ENCODE results near the gene MAGT1.

The MAGT1 gene

DNA sequence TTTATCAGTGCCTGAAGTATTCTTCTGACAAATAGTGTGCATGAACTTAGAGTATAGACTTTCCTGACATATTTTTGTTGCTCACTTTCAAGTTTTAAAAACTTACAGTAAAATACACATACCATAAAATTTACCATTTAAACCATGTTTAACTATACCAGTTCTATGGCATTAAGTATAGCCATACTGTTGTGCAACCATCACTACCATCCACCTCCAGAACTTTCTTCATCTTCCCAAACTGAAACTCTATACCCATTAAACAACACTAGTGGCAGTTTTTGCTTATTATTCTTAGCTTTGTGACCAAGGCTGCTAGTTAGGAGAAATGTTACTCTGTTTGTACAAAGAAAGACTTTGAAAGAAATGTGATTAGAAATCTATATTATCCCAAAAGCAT, 41.1 kb upstream of the MAGT1 start:
- no peaks in the 10 kb centered on the region for H3K9me3 ChIP-seq (ENCODE audit: insufficient read depth, low read length)
- H4K20me1 ChIP-seq (ENCODE audit: insufficient read depth, low read length) = no peaks in the 10 kb centered on the region
- H3K4me3 ChIP-seq (ENCODE audit: low read length) = no peak overlapping the region
- no peaks in the 10 kb centered on the region for H3K79me2 ChIP-seq (ENCODE audit: low read length)
- no peaks in the 10 kb centered on the region for H3K36me3 ChIP-seq (replicated peaks; ENCODE audit: low read depth, low read length)
- TF ChIP-seq, protein P1, sequence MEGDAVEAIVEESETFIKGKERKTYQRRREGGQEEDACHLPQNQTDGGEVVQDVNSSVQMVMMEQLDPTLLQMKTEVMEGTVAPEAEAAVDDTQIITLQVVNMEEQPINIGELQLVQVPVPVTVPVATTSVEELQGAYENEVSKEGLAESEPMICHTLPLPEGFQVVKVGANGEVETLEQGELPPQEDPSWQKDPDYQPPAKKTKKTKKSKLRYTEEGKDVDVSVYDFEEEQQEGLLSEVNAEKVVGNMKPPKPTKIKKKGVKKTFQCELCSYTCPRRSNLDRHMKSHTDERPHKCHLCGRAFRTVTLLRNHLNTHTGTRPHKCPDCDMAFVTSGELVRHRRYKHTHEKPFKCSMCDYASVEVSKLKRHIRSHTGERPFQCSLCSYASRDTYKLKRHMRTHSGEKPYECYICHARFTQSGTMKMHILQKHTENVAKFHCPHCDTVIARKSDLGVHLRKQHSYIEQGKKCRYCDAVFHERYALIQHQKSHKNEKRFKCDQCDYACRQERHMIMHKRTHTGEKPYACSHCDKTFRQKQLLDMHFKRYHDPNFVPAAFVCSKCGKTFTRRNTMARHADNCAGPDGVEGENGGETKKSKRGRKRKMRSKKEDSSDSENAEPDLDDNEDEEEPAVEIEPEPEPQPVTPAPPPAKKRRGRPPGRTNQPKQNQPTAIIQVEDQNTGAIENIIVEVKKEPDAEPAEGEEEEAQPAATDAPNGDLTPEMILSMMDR (IDR thresholded peaks at IDR 0.05; ENCODE audit: low read depth, low read length) = no peak
- TF ChIP-seq EZH2phosphoT487 (IDR thresholded peaks at IDR 0.05; ENCODE audit: low read depth) = no peak
- no peak overlapping the region for H3K27ac ChIP-seq (ENCODE audit: low read length)
- H2AFZ ChIP-seq (ENCODE audit: low read depth, low read length) = no peak overlapping the region
- H3K9ac ChIP-seq (ENCODE audit: low read length) = no peak overlapping the region
- H3K4me2 ChIP-seq (ENCODE audit: low read length) = no peak overlapping the region
- H3K4me1 ChIP-seq (ENCODE audit: low read length) = peaks cover 18% of the 10 kb centered on the region
- no peaks in the 10 kb centered on the region for H3K27me3 ChIP-seq (ENCODE audit: low read depth, low read length)

DNA sequence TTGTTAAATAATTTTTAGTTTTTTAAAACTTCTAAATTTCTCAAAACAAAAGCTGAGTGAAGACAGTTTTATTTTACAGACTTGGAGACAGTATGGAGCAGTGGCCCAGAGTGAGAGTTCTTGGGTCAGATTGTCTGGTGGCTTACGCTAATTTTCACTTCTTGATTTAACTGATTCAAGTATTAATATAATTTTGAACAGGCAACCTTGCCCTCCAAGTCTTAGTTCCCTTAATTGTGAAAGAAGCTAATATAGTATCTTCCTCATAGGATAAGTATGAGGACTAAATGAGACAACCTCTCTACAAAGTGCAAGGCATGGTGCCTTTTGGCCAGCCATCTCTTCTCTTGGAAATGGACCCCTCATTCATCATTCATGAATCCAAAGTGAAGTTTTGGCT, 40.7 kb upstream of the MAGT1 start:
- H2AFZ ChIP-seq (ENCODE audit: low read depth, low read length) = no peak overlapping the region
- H3K4me3 ChIP-seq (ENCODE audit: low read length) = no peak overlapping the region
- H3K4me1 ChIP-seq (ENCODE audit: low read length) = peaks cover 18% of the 10 kb centered on the region
- no peak overlapping the region for H3K27ac ChIP-seq (ENCODE audit: low read length)
- H3K9ac ChIP-seq (ENCODE audit: low read length) = no peak overlapping the region
- no peaks in the 10 kb centered on the region for H3K27me3 ChIP-seq (ENCODE audit: low read depth, low read length)
- TF ChIP-seq EZH2phosphoT487 (IDR thresholded peaks at IDR 0.05; ENCODE audit: low read depth) = no peak
- H4K20me1 ChIP-seq (ENCODE audit: insufficient read depth, low read length) = no peaks in the 10 kb centered on the region
- no peaks in the 10 kb centered on the region for H3K36me3 ChIP-seq (replicated peaks; ENCODE audit: low read depth, low read length)
- no peak overlapping the region for H3K4me2 ChIP-seq (ENCODE audit: low read length)
- H3K9me3 ChIP-seq (ENCODE audit: insufficient read depth, low read length) = no peaks in the 10 kb centered on the region
- no peaks in the 10 kb centered on the region for H3K79me2 ChIP-seq (ENCODE audit: low read length)

DNA sequence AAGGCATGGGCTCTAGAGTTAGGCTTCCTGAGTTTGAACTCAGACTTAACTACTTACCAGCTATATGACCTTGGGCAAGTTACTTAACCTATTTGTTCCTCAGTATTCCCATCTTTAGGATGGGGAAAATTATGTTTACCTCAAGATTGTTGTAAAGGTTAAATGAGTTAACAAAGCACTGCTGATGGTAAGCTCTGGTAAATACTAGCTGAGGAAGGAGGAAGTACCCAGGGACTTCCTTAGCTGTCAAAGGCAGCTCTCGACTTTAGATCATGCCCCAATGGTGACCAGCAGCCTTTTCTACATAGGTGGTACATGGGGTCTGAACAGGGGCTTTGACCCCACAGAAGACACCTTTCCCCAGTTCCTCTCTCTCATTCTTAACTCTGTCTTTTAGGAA, 35.3 kb upstream of the MAGT1 start:
- Histone ChIP-seq H3K36me3 (replicated peaks; ENCODE audit: low read depth, low read length) (no peaks in the 10 kb centered on the region), H3K4me1 (ENCODE audit: low read length) (peaks cover 5% of the 10 kb centered on the region; the same call in 1 of the 2 replicates)
- TF ChIP-seq EZH2phosphoT487 (IDR thresholded peaks at IDR 0.05; ENCODE audit: low read depth) = no peak
- TF ChIP-seq, protein P1 (IDR thresholded peaks at IDR 0.05; ENCODE audit: low read depth, low read length) = no peak

DNA sequence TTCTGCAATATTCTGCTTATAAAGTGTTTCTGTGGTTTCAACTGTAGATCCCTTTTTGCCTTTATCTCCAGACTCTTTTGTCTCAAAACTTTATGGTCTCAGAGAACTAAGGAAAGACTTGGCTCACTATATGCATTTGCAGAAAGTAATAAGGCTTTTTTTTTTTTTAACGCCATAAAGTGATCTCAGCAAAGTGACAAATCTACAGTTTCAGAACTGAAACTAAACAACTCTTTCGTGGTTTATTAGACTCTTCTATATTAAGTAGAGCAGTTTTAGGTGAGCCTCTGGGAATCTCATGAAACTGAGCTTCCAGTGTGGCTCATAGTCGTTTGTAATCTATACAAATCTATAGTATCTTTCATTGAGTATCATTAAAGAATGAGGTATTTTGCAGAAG, 30.5 kb upstream of the MAGT1 start:
- H2AFZ ChIP-seq (ENCODE audit: low read depth, low read length) = no peak overlapping the region
- H3K9ac ChIP-seq (ENCODE audit: low read length) = no peak overlapping the region
- peak overlapping the region; percentile 49 for H3K4me2 ChIP-seq (ENCODE audit: low read length)
- H3K79me2 ChIP-seq (ENCODE audit: low read length) = peaks cover 4% of the 10 kb centered on the region; the same call in 1 of the 2 replicates
- no peak overlapping the region for H3K4me3 ChIP-seq (ENCODE audit: low read length)
- H3K4me1 ChIP-seq (ENCODE audit: low read length) = peaks cover 5% of the 10 kb centered on the region; the same call in 1 of the 2 replicates
- no peaks in the 10 kb centered on the region for H4K20me1 ChIP-seq (ENCODE audit: insufficient read depth, low read length)
- no peaks in the 10 kb centered on the region for H3K27me3 ChIP-seq (ENCODE audit: low read depth, low read length)
- H3K36me3 ChIP-seq (replicated peaks; ENCODE audit: low read depth, low read length) = no peaks in the 10 kb centered on the region
- TF ChIP-seq, protein P1 (IDR thresholded peaks at IDR 0.05; ENCODE audit: low read depth, low read length) = no peak
- TF ChIP-seq EZH2phosphoT487 (IDR thresholded peaks at IDR 0.05; ENCODE audit: low read depth) = no peak
- H3K27ac ChIP-seq (ENCODE audit: low read length) = no peak overlapping the region
- H3K9me3 ChIP-seq (ENCODE audit: insufficient read depth, low read length) = no peaks in the 10 kb centered on the region

More for the DNA sequence above, 35.3 kb upstream of the MAGT1 start:
- Histone ChIP-seq H2AFZ (ENCODE audit: low read depth, low read length) (no peak overlapping the region), H4K20me1 (ENCODE audit: insufficient read depth, low read length) (no peaks in the 10 kb centered on the region), H3K9me3 (ENCODE audit: insufficient read depth, low read length) (no peaks in the 10 kb centered on the region), H3K79me2 (ENCODE audit: low read length) (no peaks in the 10 kb centered on the region), H3K9ac (ENCODE audit: low read length) (no peak overlapping the region), H3K4me3 (ENCODE audit: low read length) (no peak overlapping the region), H3K4me2 (ENCODE audit: low read length) (no peak overlapping the region), H3K27ac (ENCODE audit: low read length) (no peak overlapping the region), H3K27me3 (ENCODE audit: low read depth, low read length) (no peaks in the 10 kb centered on the region)
